ENCODE results near the gene UNC13C.

The UNC13C gene

GRCh38 chr15:54120949-54121463 is 142.8 kb downstream of the UNC13C start:
- no peak for DNase-seq

- no peak for DNase-seq
Measured at GRCh38 chr15:54127574-54127973, 149.3 kb downstream of the UNC13C start.

GRCh38 chr15:54131410-54131809 is 153.2 kb downstream of the UNC13C start:
- no peak for DNase-seq

GRCh38 chr15:54149115-54149531 is 170.9 kb downstream of the UNC13C start:
- DNase-seq = no peak

- peak; percentile 51 for DNase-seq
Measured at GRCh38 chr15:54150255-54150654, 172.0 kb downstream of the UNC13C start.

- DNase-seq = no peak
Measured at GRCh38 chr15:54159012-54159411, 180.8 kb downstream of the UNC13C start.

- DNase-seq = no peak
Measured at GRCh38 chr15:54187325-54187724, 209.1 kb downstream of the UNC13C start.

- no peak for DNase-seq
Measured at GRCh38 chr15:54197995-54198394, 219.8 kb downstream of the UNC13C start.

GRCh38 chr15:54206586-54207321 is 228.5 kb downstream of the UNC13C start:
- no peak for DNase-seq

- DNase-seq = no peak
Measured at GRCh38 chr15:54208786-54209185, 230.5 kb downstream of the UNC13C start.

GRCh38 chr15:54212635-54213034 is 234.4 kb downstream of the UNC13C start:
- no peak for DNase-seq

- no peak for DNase-seq
Measured at GRCh38 chr15:54226455-54226854, 248.2 kb downstream of the UNC13C start.

GRCh38 chr15:54227569-54227968 is 249.3 kb downstream of the UNC13C start:
- DNase-seq = no peak

GRCh38 chr15:54250326-54250725 is 272.1 kb downstream of the UNC13C start:
- DNase-seq = no peak

- no peak for DNase-seq
Measured at GRCh38 chr15:54256190-54256589, 277.9 kb downstream of the UNC13C start.

GRCh38 chr15:54273928-54274327 is 295.7 kb downstream of the UNC13C start:
- DNase-seq = no peak

GRCh38 chr15:54277834-54278233 is 299.6 kb downstream of the UNC13C start:
- no peak for DNase-seq

GRCh38 chr15:54280726-54281125 is 302.5 kb downstream of the UNC13C start:
- DNase-seq = no peak

GRCh38 chr15:54282228-54282836 is 304.1 kb downstream of the UNC13C start:
- no peak for DNase-seq

- DNase-seq = no peak
Measured at GRCh38 chr15:54288049-54288448, 309.8 kb downstream of the UNC13C start.

- DNase-seq = no peak
Measured at GRCh38 chr15:54289590-54290136, 311.4 kb downstream of the UNC13C start.

- no peak for DNase-seq
Measured at GRCh38 chr15:54298396-54298795, 320.2 kb downstream of the UNC13C start.

GRCh38 chr15:54304321-54304720 is 326.1 kb downstream of the UNC13C start:
- peak; percentile 0 for DNase-seq

- DNase-seq = no peak
Measured at GRCh38 chr15:54305138-54305537, 326.9 kb downstream of the UNC13C start.
